Measurements from ENCODE around the gene ORAI3.

The ORAI3 gene

DNA sequence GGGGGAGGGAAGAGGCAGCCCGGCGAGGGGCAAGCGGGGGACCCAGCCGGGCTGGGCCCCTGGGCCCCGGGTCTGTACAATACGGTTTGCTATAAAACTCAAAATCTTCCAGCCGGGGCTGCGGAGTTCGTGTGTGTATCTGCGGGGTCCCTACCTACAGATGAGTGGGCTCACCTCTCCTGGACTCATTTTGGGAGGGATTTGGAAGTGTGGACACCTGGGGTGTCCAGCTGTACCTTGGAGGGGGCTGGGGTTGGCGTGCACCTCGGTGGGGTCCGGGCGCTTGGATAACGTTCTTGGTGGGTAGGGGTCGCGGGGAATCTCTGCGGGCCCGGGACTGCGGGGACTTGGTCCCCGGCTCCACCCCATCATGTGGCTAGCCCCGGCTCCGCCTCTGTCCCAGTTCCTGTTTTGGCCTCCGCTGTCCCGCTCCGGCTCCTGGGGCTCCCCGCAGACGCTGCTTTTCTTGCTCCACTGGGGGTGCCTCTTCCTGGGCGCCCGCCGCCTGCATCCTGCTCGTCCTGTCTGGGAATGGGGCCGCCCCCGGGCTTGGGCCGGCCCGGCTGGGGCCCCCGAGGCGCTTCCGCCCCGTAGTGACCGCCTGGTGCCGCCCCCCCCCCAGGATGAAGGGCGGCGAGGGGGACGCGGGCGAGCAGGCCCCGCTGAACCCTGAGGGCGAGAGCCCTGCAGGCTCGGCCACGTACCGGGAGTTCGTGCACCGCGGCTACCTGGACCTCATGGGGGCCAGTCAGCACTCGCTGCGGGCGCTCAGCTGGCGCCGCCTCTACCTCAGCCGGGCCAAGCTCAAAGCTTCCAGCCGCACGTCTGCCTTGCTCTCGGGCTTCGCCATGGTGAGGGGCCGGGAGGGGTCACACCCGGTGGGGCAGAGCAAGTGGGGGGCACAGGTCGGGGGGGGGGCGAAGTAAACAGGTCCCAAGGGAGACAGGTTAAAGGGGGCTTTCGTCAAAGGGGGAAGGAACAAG lies at the start of gene ORAI3:
TSS of gene ORAI3 (plus strand) at position 402 of the 983 bp plus-strand sequence. CDS start at position 624, 222 bp downstream.
- peak in 1 of 2 experiments; percentile 44 for DNase-seq

DNA sequence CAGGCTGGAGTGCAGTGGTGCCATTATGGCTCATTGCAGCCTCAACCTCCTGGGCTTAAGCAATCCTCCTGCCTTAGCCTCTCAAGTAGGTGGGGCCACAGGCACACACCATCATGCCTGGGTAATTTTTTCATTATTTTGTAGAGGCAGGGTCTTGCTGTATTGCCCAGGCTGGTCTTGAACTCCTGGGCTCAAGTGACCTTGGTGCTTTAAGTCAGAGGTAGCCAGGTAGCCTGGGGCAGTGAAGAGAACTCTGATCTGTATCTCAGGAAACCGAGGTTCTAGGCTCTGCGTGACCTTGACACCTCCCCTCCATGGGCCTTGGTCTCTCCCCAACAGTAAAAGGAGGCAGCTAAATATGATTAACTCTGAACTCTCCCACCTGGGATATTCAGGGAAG lies 49.1 kb upstream of the ORAI3 start:
- DNase-seq: no peak

DNA sequence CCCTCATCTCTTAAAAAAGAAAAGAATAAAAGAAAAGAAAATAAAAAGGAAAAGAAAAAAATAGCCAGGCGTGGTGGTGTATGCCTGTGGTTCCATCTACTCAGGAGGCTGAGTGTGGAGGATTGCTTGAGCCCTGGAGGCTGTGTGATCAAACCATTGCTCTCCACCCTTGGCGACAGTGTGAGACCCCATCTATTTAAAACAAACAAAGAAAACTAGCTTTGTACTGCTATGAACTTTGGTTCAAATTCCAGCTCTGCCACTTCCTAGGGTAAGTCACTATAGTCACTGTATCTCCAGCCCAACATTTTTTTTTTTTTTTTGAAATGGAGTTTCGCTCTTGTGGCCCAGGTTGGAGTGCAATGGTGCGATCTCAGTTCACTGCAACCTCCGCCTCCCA lies 48.3 kb upstream of the ORAI3 start:
- no peak for DNase-seq

DNA sequence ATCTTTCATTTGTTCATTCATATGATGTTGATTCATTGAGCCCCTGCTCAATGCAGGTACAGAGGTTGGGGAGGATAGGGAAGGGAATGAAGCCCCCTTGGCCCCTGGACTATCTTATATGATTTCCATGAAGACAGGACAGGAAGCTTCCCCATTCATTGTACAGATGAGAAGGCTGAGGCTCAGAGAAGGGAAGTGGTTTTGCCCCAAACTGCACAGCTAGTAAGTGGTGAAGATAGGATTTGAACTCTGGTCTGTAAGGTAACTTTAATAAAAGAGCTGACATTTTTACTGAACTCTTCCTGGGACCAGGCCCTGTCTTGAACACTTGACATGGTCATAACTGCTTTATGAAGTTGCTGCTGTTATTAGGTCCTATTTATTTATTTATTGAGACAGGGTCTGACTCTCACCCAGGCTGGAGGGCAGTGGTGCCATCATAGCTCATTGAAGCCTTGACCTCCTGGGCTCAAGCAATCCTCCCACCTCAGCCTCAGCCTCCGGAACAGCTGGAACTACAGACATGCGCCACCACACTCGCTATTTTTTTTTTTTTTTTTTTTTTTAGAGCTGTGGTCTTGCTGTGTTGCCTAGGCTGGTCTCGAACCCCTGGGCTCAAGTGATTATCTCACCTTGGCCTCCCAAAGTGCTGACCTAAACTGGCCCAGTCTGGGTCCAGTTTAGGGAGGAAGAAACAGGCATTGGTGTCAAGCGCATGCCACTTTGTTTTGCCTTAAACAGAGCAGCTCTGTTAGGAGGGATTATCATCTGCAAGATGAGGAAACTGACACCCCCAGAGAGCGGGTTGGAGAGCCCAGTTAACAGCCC lies 47.5 kb upstream of the ORAI3 start:
- no peak for DNase-seq

DNA sequence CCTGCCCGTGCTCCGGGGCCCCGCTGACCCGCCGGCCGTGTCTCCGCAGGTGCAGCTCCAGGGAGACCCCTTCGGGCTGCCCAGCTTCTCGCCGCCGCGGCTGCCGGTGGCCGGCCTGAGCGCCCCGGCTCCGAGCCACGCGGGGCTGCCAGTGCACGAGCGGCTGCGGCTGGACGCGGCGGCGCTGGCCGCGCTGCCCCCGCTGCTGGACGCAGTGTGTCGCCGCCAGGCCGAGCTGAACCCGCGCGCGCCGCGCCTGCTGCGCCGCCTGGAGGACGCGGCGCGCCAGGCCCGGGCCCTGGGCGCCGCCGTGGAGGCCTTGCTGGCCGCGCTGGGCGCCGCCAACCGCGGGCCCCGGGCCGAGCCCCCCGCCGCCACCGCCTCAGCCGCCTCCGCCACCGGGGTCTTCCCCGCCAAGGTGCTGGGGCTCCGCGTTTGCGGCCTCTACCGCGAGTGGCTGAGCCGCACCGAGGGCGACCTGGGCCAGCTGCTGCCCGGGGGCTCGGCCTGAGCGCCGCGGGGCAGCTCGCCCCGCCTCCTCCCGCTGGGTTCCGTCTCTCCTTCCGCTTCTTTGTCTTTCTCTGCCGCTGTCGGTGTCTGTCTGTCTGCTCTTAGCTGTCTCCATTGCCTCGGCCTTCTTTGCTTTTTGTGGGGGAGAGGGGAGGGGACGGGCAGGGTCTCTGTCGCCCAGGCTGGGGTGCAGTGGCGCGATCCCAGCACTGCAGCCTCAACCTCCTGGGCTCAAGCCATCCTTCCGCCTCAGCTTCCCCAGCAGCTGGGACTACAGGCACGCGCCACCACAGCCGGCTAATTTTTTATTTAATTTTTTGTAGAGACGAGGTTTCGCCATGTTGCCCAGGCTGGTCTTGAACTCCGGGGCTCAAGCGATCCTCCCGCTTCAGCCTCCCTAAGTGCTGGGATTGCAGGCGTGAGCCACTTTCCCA lies 46.6 kb upstream of the ORAI3 start:
- DNase-seq: peak; percentile 62 to 78

DNA sequence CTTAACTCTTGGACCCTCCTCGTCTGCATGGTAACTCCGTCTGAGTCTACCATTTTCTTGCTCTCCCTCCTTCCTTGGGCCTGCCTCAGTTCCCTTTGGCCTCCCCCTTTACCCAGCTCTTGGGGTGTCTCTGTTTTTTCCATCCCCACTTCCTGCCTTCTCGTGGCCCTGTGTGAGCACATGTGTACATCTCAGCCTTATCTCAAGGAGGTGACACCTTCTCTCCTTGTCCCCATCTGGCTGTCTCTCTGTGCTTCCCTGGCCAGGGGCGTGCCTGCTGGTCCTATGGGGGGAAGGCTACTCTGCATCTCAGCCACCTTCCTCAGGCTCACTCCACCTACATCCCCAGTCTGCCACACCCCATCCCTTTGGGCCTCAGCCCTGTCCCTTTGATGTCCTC lies 45.9 kb upstream of the ORAI3 start:
- no peak for DNase-seq

DNA sequence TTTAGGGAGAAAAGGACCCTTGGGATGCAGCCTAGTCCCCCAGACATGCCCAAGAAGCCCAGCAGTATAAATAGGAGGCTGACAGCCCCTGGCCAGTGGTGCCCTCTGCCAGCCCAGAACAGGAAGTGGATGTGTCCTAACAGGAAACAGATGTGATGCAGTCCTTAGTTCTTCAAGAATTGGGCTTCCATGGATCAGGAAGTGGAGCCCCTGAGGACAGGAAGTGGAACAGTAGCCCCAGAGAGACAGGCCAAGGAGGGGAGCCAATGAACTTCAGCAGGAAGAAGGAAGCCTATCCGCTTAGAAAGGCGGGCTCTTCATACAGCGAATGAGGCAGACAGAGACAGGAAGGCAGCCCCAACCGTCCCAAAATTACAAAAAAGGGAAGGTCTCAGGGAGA lies 45.3 kb upstream of the ORAI3 start:
- no peak for DNase-seq

DNA sequence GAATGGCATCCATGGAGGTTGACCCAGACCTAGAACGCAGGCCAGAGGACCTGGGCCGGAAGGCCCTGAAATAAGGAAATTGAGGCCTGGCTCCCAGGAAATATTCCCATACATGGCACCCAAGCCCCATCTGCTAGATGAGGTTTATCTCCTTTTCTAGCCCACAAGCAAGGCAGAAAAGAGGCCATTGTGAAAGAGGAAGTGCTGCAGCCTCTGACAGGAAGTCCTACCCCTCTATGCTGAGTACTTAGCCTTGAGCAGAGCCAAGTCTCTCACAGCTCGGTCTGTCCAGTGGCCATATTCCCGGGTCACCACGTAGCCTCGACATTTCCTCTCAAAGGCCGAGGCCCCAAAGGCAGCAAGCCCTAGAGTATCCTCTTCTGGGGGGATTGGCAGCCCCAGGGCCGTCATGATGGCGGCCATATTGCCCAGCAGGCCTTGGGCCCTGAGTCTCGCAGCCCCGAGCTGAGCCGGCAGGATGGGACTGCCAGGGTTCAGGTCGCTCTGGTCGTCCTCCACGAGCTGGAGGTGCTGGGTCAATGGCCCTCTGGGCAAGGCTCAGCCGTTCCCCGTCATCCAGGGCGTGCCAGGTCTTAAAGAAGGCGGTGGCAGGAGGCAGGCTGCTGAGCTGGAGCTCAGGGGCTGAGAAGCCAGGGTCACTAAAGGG lies 44.6 kb upstream of the ORAI3 start:
- no peak for DNase-seq

DNA sequence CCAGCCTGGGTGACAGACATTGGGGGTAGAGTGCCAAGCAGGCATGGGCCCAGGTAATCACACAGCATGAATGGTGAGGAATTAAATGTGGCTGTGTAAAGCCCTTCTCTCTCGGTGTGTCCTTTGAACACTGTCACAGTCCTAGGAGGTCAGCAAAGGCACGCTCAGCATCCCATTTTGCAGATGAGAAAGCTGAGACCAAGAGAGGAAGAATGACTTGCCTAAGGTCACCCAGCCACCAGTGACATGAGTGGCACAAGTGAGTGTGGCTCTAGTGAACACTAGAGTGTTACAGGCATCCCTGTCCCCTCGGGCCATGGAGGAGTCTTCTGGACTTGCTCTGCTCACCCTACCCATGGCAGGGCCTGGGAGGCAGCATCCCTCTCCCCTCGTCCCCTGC lies 41.8 kb upstream of the ORAI3 start:
- DNase-seq: no peak

DNA sequence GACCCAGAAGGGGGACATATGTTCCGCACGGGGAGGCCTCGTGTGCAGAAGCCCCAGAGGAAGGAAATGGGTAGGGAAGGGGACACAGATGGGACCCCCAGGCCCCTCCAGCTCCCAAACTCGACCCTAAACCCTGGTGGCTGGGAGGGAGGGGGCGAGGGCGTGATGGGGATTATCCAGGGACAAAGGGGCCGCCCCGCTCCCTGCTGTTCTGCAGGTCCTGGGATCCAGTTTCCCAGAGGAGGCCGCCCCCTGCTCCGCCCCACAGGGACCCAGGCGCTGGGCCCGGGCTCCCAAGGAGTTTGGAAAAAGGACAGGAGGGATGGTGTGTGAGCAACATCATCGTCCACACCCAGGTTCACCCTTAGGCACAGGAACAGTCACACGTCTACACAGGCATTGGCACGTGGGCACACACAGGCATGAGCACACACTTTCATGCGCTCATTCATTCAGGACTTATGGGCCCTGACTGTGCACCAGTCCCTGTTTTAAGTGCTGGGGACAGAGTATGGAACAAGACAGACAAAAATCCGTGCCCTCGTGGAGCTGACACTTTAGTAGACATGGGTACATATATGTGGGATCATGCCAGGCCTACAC lies 38.3 kb upstream of the ORAI3 start:
- no peak for DNase-seq

DNA sequence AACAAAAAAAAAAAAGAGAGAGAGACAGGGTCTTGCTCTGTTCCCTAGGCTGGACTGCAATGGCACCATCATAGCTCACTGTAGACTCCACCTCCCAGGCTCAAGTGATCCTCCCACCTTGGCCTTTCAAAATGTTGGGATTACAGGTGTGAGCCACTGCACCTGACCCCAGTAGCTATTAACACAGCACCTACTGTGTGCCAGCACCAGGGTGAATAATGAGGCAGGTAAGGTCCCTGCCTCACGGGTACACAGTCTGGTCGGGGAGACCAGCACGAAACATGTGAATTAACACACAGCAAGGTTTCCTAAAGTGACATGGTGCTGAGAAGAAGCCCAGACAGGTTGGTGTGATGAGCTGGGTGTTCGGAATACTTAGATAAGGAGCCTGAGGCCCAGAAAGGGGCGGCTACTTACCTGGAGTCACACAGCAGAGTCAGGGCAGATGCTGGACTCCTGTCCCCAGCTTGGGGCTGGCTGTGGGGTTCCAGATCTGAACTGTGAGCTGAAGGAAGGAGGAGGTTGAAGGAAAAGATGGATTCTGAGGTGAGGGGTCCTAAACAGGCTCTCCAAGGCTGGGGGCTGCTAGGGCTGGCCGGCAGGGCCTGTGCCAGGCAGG lies 36.0 kb upstream of the ORAI3 start:
- no peak for DNase-seq

DNA sequence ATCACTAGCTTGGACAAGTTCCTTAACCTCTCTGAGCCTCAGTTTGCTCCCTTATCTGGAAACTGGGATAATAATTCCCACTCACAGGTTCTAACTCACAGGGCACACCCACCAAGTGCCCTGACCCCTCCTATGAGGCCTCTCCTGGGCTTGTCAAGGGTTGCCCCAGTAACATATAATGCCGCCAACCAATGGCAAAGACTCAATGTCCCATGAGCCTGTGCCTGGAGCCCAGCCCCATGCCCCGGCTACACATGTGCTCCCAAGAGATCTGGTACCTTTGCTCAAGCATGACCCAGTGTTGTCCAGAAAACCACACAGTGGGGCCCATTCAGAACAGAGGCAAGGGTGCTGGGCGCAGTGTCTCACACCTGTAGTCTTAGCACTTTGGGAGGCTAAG lies 34.0 kb upstream of the ORAI3 start:
- no peak for DNase-seq

DNA sequence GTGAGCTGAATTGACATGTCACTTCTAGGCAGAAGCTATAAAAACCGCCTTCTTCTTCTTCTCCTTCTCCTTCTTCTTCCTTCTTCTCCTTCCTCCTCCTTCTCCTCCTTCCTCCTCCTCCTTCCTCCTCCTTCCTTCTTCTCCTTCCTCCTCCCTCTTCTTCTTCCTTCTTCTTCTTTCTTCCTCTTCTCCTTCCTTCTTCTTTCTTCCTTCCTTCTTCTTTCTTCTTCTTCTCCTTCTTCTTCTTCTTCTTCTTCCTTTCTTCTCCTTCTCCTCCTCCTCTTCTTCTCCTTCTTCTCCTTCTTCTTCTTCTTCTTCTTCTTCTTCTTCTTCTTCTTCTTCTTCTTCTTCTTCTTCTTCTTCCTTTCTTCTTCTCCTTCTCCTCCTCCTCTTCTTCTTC lies 30.3 kb upstream of the ORAI3 start:
- DNase-seq: no peak

DNA sequence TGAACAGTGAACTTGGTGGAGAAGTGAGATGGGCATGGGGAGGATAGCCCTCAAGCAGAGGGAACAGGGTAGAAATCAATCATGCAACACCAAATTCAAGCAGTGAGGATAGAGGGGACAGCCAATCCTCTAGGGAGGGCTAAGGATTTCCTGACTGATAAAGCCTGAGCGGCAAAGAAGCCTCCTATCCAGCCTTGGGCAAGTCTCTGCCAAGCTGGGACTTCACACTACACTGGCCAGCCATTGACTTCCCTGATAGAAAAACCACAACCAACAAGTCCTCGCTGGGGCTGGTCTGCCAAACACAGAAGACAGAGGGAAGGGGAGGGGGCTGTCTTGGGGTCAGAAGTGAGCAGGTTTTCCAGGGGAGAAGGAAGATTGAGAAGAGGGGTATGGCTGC lies 28.0 kb upstream of the ORAI3 start:
- no peak for DNase-seq

DNA sequence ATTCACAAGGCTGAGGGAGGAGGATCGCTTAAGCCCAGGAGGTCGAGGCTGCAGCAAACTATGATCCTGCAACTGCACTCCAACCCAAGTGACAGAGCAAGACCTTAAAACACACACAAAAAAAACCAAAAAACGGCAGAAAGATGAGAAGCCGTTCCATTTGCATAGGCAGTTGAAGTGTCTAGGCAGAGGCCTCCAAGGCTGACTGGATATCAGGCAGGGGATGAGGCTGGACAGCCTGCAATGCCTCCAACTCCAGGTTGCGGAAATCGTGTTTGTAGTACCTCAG lies 27.5 kb upstream of the ORAI3 start:
- no peak for DNase-seq

DNA sequence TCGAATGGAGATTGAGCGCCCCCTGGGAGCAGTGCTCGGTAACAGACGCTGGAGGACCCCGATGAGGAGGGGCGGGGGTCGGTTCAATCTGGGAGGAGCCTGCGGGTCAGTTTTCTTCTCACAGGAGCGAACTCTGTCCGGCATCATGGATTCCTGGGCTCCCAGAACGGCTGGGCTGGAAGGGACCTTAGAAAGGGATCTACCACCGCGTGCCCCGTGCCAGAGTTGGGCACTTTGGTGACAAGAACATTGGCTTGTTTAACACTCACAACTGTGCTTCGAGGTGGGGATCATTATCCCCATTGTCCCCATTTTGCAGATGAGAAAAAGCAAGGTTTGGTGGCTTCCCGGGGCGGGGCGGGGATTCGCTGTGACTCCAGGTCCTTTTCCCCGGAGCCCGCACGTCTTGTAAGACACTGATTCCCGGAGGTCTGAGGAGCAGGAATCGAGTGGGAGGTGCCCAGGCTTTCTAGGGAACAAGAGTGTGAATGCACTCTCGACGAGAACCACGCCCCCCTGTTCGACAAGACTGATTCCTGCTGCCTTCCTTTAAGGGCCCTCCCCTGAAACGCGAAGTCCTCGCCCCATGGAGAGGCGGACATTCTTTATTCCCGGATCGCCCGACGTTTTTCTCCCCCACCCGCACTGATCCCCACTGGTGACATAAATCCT lies 27.0 kb upstream of the ORAI3 start:
- DNase-seq: peak; percentile 92 to 94

DNA sequence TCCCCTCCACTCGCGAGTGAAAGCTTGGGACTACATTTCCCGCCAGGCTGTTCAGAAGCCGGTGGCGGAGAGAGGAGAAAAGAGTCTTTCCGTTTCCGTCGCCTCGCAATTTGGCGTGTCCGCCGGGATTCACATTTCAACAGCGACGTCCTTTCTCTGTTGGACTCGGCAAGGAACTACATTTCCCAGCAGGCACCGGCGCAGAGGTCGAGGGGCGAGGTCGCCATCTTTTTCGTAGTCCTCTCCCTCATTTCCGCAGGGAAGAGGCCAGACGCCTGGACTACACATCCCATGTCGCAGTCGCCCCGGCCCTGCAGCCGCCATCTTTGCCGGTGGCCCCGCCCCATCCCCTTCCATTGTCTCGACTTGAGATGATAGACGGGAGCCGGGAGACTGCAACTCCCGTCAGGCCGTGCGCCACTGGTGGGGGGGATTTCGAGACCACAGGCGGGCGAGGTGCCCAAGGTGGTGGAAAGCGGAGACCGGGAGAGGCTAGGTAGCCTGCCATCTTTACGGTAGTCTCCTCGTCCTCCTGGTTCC lies 26.4 kb upstream of the ORAI3 start:
- DNase-seq: peak; percentile 100

DNA sequence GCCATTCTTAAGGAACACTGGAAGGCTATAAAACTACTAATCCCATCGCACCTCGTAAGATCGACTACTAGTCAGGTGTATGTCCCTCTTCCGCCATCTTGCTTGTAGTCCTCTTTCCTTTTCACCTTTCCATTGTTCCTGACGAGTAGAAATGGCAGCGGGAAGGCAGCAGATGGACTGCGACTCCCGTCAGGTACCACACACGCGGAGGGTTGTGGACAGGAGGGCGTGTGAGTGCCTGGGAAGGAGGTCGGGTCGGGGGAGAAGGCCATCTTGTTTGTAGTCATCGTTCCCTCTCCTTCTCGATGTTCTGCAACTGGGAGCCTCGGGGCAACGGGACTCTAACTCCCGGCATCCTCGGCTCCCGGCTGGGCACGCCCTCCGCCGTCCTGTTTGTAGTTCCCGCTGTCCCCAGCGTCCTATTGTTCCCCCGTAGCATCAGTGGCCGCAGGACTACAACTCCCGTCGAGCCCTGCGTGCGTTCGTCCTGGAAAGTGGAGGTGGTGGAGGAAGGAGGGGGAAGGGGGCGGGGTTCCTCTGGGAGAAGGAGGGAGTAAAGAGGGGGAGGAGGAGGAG lies 25.8 kb upstream of the ORAI3 start:
- peak; percentile 99 for DNase-seq

DNA sequence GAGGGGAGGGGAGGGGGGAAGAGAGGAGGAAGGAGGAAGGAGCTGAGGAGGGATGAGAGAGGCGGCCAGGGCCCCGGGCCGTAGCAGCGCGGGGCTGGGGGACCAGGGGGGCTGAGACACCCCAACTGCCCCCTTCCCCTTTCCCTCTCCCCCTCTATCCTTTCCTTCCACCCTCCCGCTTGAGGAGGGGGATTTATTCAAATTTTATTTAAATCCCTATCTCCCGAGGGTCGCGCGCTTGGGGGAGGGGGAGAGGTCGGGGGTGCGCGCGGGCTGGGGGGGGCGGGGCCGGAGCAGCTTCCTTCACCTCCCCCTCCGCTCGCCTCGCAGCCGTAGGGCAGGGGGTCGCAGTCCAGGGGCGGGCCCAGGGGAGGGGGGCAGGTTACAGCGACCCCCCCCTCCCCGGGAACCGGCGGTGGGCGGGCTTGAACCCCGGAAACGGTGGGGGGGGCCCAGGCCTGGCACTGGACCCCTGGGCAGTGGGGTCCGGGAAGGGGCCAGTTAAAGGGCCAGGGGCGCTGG lies 25.3 kb upstream of the ORAI3 start, which contains the start of gene FBXL19:
TSS of gene FBXL19 (plus strand) at position 19 of the 522 bp plus-strand sequence. CDS start 2,183 bp downstream, outside the sequence.
- DNase-seq: peak in 1 of 2 experiments; percentile 65

Data from NCI-H1930 (cell line).